CD4-positive, alpha-beta T cell (primary cell): ENCODE results near the gene SYTL3. TPM values are rescaled to one million over a fixed set of nuclear protein-coding genes. Genes with fewer than 3 reads are reported as not detected.

ENCODE experiments used
- ATAC-seq: fragments of 200-7000 bp; cut with Tn5 transposase; one replicate; pipeline ENCODE4 v1.10.0; 2022; ENCODE audit warnings: mild to moderate bottlenecking; ENCODE audit not compliant: poor library complexity
- CTCF ChIA-PET: fragments of 350-600 bp; sonication (Branson Sonifier 250); formaldehyde crosslinking; loops from one replicate; lab custom pipeline; 2021; ENCODE audit warnings: antibody characterized with exemption, inconsistent platforms; lab: Charles Lee
- POLR2A ChIA-PET: fragments of 350-600 bp; sonication (Branson Sonifier 250); formaldehyde crosslinking; loops from one replicate; lab custom pipeline; 2021; ENCODE audit warnings: antibody characterized with exemption, inconsistent platforms; lab: Charles Lee
- DNase-seq, 14 experiments: peaks; one replicate each; pipeline ENCODE4 v3.0.0-alpha.2; 2013 to 2020; ENCODE audit warnings: mixed read lengths in 2 of 14
- H3K27ac ChIP-seq, 2 donors: one replicate each; pipeline versions ENCODE4 v1.5.1 to v1.7.0; 2013; ENCODE audit warnings: low read length in 2 of 2, low read depth in 1 of 2, mild to moderate bottlenecking in 1 of 2
- H3K27me3 ChIP-seq, 2 experiments: 1 replicate in 1 of 2; 2 replicates in 1 of 2; pipeline versions ENCODE4 v1.6.1 to v1.7.0; 2013; ENCODE audit warnings: low read length in 2 of 2, control low read depth in 1 of 2, mild to moderate bottlenecking in 1 of 2, moderate library complexity in 1 of 2; ENCODE audit not compliant: insufficient read depth in 2 of 2, control insufficient read depth in 1 of 2
- H3K36me3 ChIP-seq: one replicate; pipeline ENCODE4 v1.6.1; 2013; ENCODE audit warnings: low read length, control low read depth; ENCODE audit not compliant: insufficient read depth
- H3K4me1 ChIP-seq: one replicate; pipeline ENCODE4 v1.6.1; 2013; ENCODE audit warnings: low read length, control low read depth; ENCODE audit not compliant: insufficient read depth
- H3K4me3 ChIP-seq: one replicate; pipeline ENCODE4 v1.5.1; 2013; ENCODE audit warnings: mild to moderate bottlenecking, low read length, moderate library complexity
- H3K9me3 ChIP-seq, 2 experiments: 1 replicate in 1 of 2; 2 replicates in 1 of 2; pipeline versions ENCODE4 v1.6.1 to v1.7.0; 2013; ENCODE audit warnings: low read length in 2 of 2, mild to moderate bottlenecking in 2 of 2, control low read depth in 1 of 2, moderate library complexity in 1 of 2; ENCODE audit not compliant: control insufficient read depth in 1 of 2, insufficient read depth in 1 of 2
- H3K27ac Mint-ChIP-seq: one replicate; pipeline ENCODE4 v1.8.0; 2020; ENCODE audit warnings: mixed read lengths
- H3K27me3 Mint-ChIP-seq: one replicate; pipeline ENCODE4 v1.8.0; 2021; ENCODE audit warnings: mixed read lengths
- H3K36me3 Mint-ChIP-seq: one replicate; pipeline ENCODE4 v1.8.0; 2021; ENCODE audit warnings: low read depth, mixed read lengths
- H3K4me1 Mint-ChIP-seq: one replicate; pipeline ENCODE4 v1.8.0; 2021; ENCODE audit warnings: low read depth, mixed read lengths
- H3K4me3 Mint-ChIP-seq: one replicate; pipeline ENCODE4 v1.8.0; 2020; ENCODE audit warnings: mild to moderate bottlenecking, mixed read lengths
- H3K9me3 Mint-ChIP-seq: one replicate; pipeline ENCODE4 v1.8.0; 2020; ENCODE audit warnings: mixed read lengths
- CTCF ChIP-seq: fragments of 200-600 bp; IDR thresholded peaks from one replicate; pipeline ENCODE4 v1.8.0; 2022; ENCODE audit warnings: antibody characterized with exemption, mild to moderate bottlenecking
- intact Hi-C, 2 experiments: fragments of 100-400 bp; cut with DNase I in 1 of 2; cut with micrococcal nuclease in 1 of 2; formaldehyde crosslinking; loops; one replicate each; pipeline versions ENCODE4 v1.15.1 to v1.9.0; 2023 to 2025; cut with DNase I, micrococcal nuclease
- total RNA-seq, 174 experiments: library from RNA in 2 of 174; stranded (reverse) in 2 of 174; gene quantifications; one replicate each; pipeline ENCODE4 v1.2.3 and lab custom pipeline; 2021 to 2026

SYTL3 gene
- total RNA-seq, 2 experiments from 2014 or later = 41.2 to 42.7 TPM

GRCh38 chr6:158798311-158798710, 148.5 kb downstream of the SYTL3 start:
- no peak for TF ChIP-seq CTCF
- Histone ChIP-seq H3K4me3 (no peak overlapping the region), H3K27me3 (no peaks in the 10 kb centered on the region), H3K27ac (no peak overlapping the region), H3K9me3 (no peaks in the 10 kb centered on the region), H3K4me1 (peaks cover 82% of the 10 kb centered on the region), H3K36me3 (peaks cover 9% of the 10 kb centered on the region)
- ATAC-seq (no peak), DNase-seq (peak in 1 of 14 experiments; percentile 37)
- intact Hi-C loops = loop anchor here in 1 of 2 experiments (10.0 kb wide), 1 partner anchor 84 kb away; no protein-coding TSS in a partner anchor
- Mint-ChIP-seq H3K4me1 (peaks cover 94% of the 10 kb centered on the region), H3K27ac (peak overlapping the region; percentile 29), H3K9me3 (no peaks in the 10 kb centered on the region), H3K36me3 (peaks cover 58% of the 10 kb centered on the region), H3K27me3 (no peaks in the 10 kb centered on the region), H3K4me3 (no peak overlapping the region)
- ChIA-PET POLR2A (interaction anchor here (1.5 to 3.9 kb wide), 2 partner anchors 9 to 71 kb away, joined by 7 to 17 read pairs; no protein-coding TSS in a partner anchor), CTCF (interaction anchor here (0.6 to 1.5 kb wide), 3 partner anchors 72 to 122 kb away, joined by 3 to 4 read pairs (median 3); no protein-coding TSS in a partner anchor)

DNA sequence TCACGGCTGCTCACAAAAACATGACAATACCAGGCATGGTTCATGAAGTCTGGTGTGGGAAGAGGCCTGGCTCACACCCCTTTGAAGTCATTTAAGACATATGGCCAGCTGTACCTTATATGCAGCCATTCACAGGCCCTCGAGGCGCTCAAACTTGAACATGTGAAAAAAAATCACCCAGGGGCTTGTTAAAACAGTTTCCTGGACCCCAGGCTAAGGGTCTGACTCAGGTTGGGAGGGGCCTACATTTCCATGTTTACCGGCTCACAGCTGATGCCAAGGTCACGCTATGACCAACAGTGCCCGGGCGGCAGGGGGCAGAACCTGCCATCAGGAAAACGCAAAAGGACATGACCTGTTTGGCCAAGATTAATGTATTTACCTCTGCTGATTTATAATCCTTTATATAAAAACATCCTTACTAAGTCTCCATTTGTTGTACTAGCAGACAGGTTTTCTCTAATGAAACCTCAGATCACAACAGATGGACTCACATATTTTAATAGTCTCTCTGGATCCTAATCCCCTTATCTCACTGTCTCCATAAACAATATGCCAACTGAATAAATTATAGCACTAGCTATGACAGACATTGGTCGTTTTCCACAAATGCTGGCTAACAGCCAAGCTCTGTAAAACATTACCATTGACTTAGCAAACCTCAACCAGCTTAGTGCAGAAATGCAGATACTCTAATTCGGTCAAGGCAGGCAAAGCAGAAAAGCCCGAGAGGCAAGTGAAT, 149.4 kb downstream of the SYTL3 start:
- H3K36me3 Mint-ChIP-seq = peaks cover 54% of the 10 kb centered on the region
- Histone ChIP-seq H3K4me1 (peaks cover 78% of the 10 kb centered on the region), H3K4me3 (no peak overlapping the region), H3K9me3 (no peaks in the 10 kb centered on the region), H3K27me3 (no peaks in the 10 kb centered on the region), H3K27ac (no peak overlapping the region), H3K36me3 (peaks cover 9% of the 10 kb centered on the region)
- no peak for TF ChIP-seq CTCF
- no peaks in the 10 kb centered on the region for H3K27me3 Mint-ChIP-seq
- ChIA-PET POLR2A (interaction anchor here (1.0 to 1.7 kb wide), 2 partner anchors 10 to 14 kb away, joined by 3 to 7 read pairs; no protein-coding TSS in a partner anchor), CTCF (no interaction called here)
- peak overlapping the region; percentile 1 for H3K4me3 Mint-ChIP-seq
- H3K9me3 Mint-ChIP-seq = no peaks in the 10 kb centered on the region
- H3K27ac Mint-ChIP-seq = no peak overlapping the region
- peaks cover 94% of the 10 kb centered on the region for H3K4me1 Mint-ChIP-seq
- no peak for ATAC-seq
- no peak for DNase-seq
- intact Hi-C loops = loop anchor here in 1 of 2 experiments (10.0 kb wide), 1 partner anchor 84 kb away; no protein-coding TSS in a partner anchor

GRCh38 chr6:158801655-158802294, 151.9 kb downstream of the SYTL3 start:
- H3K9me3 ChIP-seq = no peaks in the 10 kb centered on the region
- peaks cover 71% of the 10 kb centered on the region for H3K4me1 ChIP-seq
- Mint-ChIP-seq H3K27me3 (no peaks in the 10 kb centered on the region), H3K27ac (peak overlapping the region; percentile 22), H3K4me3 (peak overlapping the region; percentile 12), H3K4me1 (peaks cover 97% of the 10 kb centered on the region), H3K36me3 (peaks cover 53% of the 10 kb centered on the region), H3K9me3 (no peaks in the 10 kb centered on the region)
- peaks cover 9% of the 10 kb centered on the region for H3K36me3 ChIP-seq
- no peak overlapping the region for H3K4me3 ChIP-seq
- no peaks in the 10 kb centered on the region for H3K27me3 ChIP-seq
- CTCF ChIA-PET = interaction anchor here (1.2 kb wide), 1 partner anchor 68 kb away, joined by 3 read pairs; no protein-coding TSS in a partner anchor
- H3K27ac ChIP-seq = no peak overlapping the region
- no peak for DNase-seq
- ATAC-seq = no peak
- TF ChIP-seq CTCF = no peak
- intact Hi-C loops = loop anchor here in 1 of 2 experiments (2.0 kb wide), 1 partner anchor 15 kb away; no protein-coding TSS in a partner anchor
- POLR2A ChIA-PET = interaction anchor here (0.6 to 1.5 kb wide), 4 partner anchors 10 to 68 kb away, joined by 3 to 5 read pairs (median 3); no protein-coding TSS in a partner anchor
